Gastroesophageal sphincter (tissue), 4 donors: ENCODE measurements around the gene MED31. TPM values are rescaled to one million over a fixed set of nuclear protein-coding genes. Genes with fewer than 3 reads are reported as not detected.
"Not testable (repeated sequence)": the region's sequence is repeated elsewhere in the genome, so short reads cannot be mapped to it uniquely, and the experiment has no call there.

Experiments used
- ATAC-seq: fragments of 150-250 bp; one replicate; pipeline ENCODE4 v1.9.1; 2016; ENCODE audit warnings: mild to moderate bottlenecking, moderate library complexity
- H3K27ac ChIP-seq, 4 donors: fragments of 200-600 bp; sonication (generic) in 3 of 4; 1 replicate in 3 of 4; 2 replicates in 1 of 4; pipeline ENCODE4 v1.5.1; 2016 to 2019
- H3K27me3 ChIP-seq: fragments of 200-600 bp; sonication (generic); one replicate; pipeline ENCODE4 v1.5.1; 2019
- H3K36me3 ChIP-seq, 2 donors: fragments of 200-600 bp; sonication (generic); one replicate each; pipeline ENCODE4 v1.5.1; 2019; ENCODE audit warnings: control low read depth in 1 of 2
- H3K4me1 ChIP-seq, 3 donors: fragments of 200-600 bp; sonication (generic); 1 replicate in 2 of 3; 2 replicates in 1 of 3; pipeline ENCODE4 v1.5.1; 2016 to 2019; ENCODE audit warnings: control low read depth in 2 of 3
- H3K4me3 ChIP-seq, 2 donors: fragments of 200-600 bp; sonication (generic); one replicate each; pipeline ENCODE4 v1.5.1; 2019; ENCODE audit warnings: mild to moderate bottlenecking in 1 of 2, moderate library complexity in 1 of 2
- H3K9me3 ChIP-seq, 3 donors: fragments of 200-600 bp; sonication (generic); one replicate each; pipeline ENCODE4 v1.5.1; 2017 to 2019; ENCODE audit warnings: control low read depth in 2 of 3
- CTCF ChIP-seq, 4 experiments: fragments of 200-600 bp in 2 of 4; fragments of 450-650 bp in 2 of 4; sonication (generic) in 1 of 4; IDR thresholded peaks; one replicate each; pipeline ENCODE4 v1.5.1; 2017 to 2019; ENCODE audit warnings: antibody characterized with exemption in 4 of 4, mild to moderate bottlenecking in 2 of 4, moderate library complexity in 2 of 4
- EP300 ChIP-seq: sonication (generic); formaldehyde crosslinking; IDR thresholded peaks from one replicate; pipeline ENCODE4 v1.6.1; 2017; ENCODE audit warnings: antibody characterized with exemption, mild to moderate bottlenecking
- POLR2A ChIP-seq, 2 donors: fragments of 450-650 bp; IDR thresholded peaks; one replicate each; pipeline ENCODE4 v1.6.1; 2017; ENCODE audit warnings: antibody characterized with exemption in 2 of 2, mild to moderate bottlenecking in 2 of 2, moderate library complexity in 1 of 2
- POLR2AphosphoS5 ChIP-seq: sonication (generic); formaldehyde crosslinking; IDR thresholded peaks from one replicate; pipeline ENCODE4 v1.6.1; 2017; ENCODE audit warnings: antibody characterized with exemption
- WGBS, 2 donors: methylation state at CpG; one replicate each; pipeline ENCODE4 v1.1.5; 2018; ENCODE audit warnings: low coverage in 1 of 2; 5-methylcytosine and 5-hydroxymethylcytosine counted together
- total RNA-seq, 4 donors: library from RNA; depleted of rRNA; stranded (reverse); fragments of >200 nt; gene quantifications; one replicate each; pipeline ENCODE4 v1.1.0, GENCODE V29; 2016

Gene MED31
- total RNA-seq, 4 donors from 2014 or later = 1.9 to 12.0 (median 7.8) TPM

GRCh38 chr17:6661464-6661848, 10.1 kb upstream of the MED31 start:
- no peak for ATAC-seq
- Histone ChIP-seq H3K9me3 (no peaks in the 10 kb centered on the region), H3K4me3 (no peak overlapping the region), H3K27me3 (peaks cover 49% of the 10 kb centered on the region), H3K27ac (no peak overlapping the region), H3K4me1 (peaks cover 0 to 7% (median 0%) of the 10 kb centered on the region in 3 donors), H3K36me3 (no peaks in the 10 kb centered on the region)
- WGBS, 2 donors = 75 to 78% methylated on average over 2 of the region's 2 CpGs
- TF ChIP-seq EP300 = no peak
- TF ChIP-seq POLR2A (IDR thresholded peaks at IDR 0.05) = no peak
- TF ChIP-seq POLR2AphosphoS5 = no peak
- TF ChIP-seq CTCF (IDR thresholded peaks at IDR 0.05) = no peak

- no peak for ATAC-seq
- peaks cover 52% of the 10 kb centered on the region for H3K27me3 ChIP-seq
- 45% methylated on average over 10 to 11 of the region's 11 CpGs for WGBS, 2 donors
- no peak overlapping the region for H3K4me3 ChIP-seq
- TF ChIP-seq POLR2A (IDR thresholded peaks at IDR 0.05) = no peak
- TF ChIP-seq EP300 = no peak
- TF ChIP-seq CTCF (IDR thresholded peaks at IDR 0.05) = no peak
- no peak for TF ChIP-seq POLR2AphosphoS5
- no peak overlapping the region for H3K27ac ChIP-seq
- H3K9me3 ChIP-seq = no peaks in the 10 kb centered on the region
- H3K36me3 ChIP-seq = no peaks in the 10 kb centered on the region
- peaks cover 0 to 9% (median 0%) of the 10 kb centered on the region in 3 donors for H3K4me1 ChIP-seq
Measured at GRCh38 chr17:6660805-6661463, 9.5 kb upstream of the MED31 start.

- no peak for ATAC-seq
Measured at GRCh38 chr17:6660101-6660500, 8.7 kb upstream of the MED31 start.

GRCh38 chr17:6658411-6658810, 7.0 kb upstream of the MED31 start:
- peaks cover 73% of the 10 kb centered on the region for H3K27me3 ChIP-seq
- not testable (repeated sequence) for H3K9me3 ChIP-seq, H3K4me3 ChIP-seq, H3K36me3 ChIP-seq, ATAC-seq, H3K27ac ChIP-seq
- peaks cover 0 to 28% (median 3%) of the 10 kb centered on the region in 3 donors for H3K4me1 ChIP-seq
- no CpG with 5 or more reads among the region's 5 CpGs for WGBS, 2 donors

More at GRCh38 chr17:6660101-6660500, 8.7 kb upstream of the MED31 start:
- 55 to 61% methylated on average over 3 to 6 of the region's 9 CpGs for WGBS, 2 donors
- H3K36me3 ChIP-seq = no peaks in the 10 kb centered on the region
- TF ChIP-seq POLR2AphosphoS5 = no peak
- TF ChIP-seq POLR2A (IDR thresholded peaks at IDR 0.05) = no peak
- TF ChIP-seq EP300 = no peak
- no peak for TF ChIP-seq CTCF (IDR thresholded peaks at IDR 0.05)
- no peak overlapping the region for H3K4me3 ChIP-seq
- H3K27ac ChIP-seq = no peak overlapping the region
- peaks cover 0 to 2% (median 0%) of the 10 kb centered on the region in 3 donors for H3K9me3 ChIP-seq
- H3K4me1 ChIP-seq = peaks cover 0 to 17% (median 0%) of the 10 kb centered on the region in 3 donors
- peaks cover 58% of the 10 kb centered on the region for H3K27me3 ChIP-seq

- peaks cover 0 to 9% (median 0%) of the 10 kb centered on the region in 3 donors for H3K9me3 ChIP-seq
- no peak overlapping the region for H3K27ac ChIP-seq
- no peaks in the 10 kb centered on the region for H3K36me3 ChIP-seq
- no peak overlapping the region for H3K4me3 ChIP-seq
- H3K4me1 ChIP-seq = peaks cover 0 to 34% (median 3%) of the 10 kb centered on the region in 3 donors
- no peak for TF ChIP-seq POLR2A (IDR thresholded peaks at IDR 0.05)
- TF ChIP-seq POLR2AphosphoS5 = no peak
- WGBS, 2 donors = 64 to 92% methylated on average over 2 of the region's 18 CpGs
- peaks cover 75% of the 10 kb centered on the region for H3K27me3 ChIP-seq
- no peak for ATAC-seq
Measured at GRCh38 chr17:6657633-6658287, 6.4 kb upstream of the MED31 start.

GRCh38 chr17:6656797-6657632, 5.6 kb upstream of the MED31 start:
- WGBS, 2 donors = 0 to 20% methylated on average over 5 to 7 of the region's 55 CpGs
- H3K27ac ChIP-seq, ATAC-seq, H3K9me3 ChIP-seq, H3K36me3 ChIP-seq: not testable (repeated sequence)
- H3K4me1 ChIP-seq = peaks cover 0 to 41% (median 9%) of the 10 kb centered on the region in 3 donors
- peaks cover 75% of the 10 kb centered on the region for H3K27me3 ChIP-seq
- H3K4me3 ChIP-seq = peak overlapping the region in 1 of 2 donors; percentile 18

GRCh38 chr17:6655732-6656361, 4.4 kb upstream of the MED31 start:
- H3K36me3 ChIP-seq, ATAC-seq, H3K9me3 ChIP-seq, H3K4me3 ChIP-seq, H3K27ac ChIP-seq: not testable (repeated sequence)
- 7 to 11% methylated on average over 5 to 12 of the region's 41 CpGs for WGBS, 2 donors
- peaks cover 0 to 46% (median 12%) of the 10 kb centered on the region in 3 donors for H3K4me1 ChIP-seq
- peaks cover 68% of the 10 kb centered on the region for H3K27me3 ChIP-seq
